A172 (cell line): ENCODE results near the gene PDZD2. TPM values are rescaled to one million over a fixed set of nuclear protein-coding genes. Genes with fewer than 3 reads are reported as not detected.
"Not testable (repeated sequence)": the region's sequence is repeated elsewhere in the genome, so short reads cannot be mapped to it uniquely, and the experiment has no call there.

Experiments
- DNase-seq: peaks from one replicate; pipeline ENCODE4 v3.0.0-alpha.2; 2015; ENCODE audit warnings: low spot score
- total RNA-seq: library from RNA; depleted of rRNA; stranded (reverse); fragments of >200 nt; shearing (Covaris generic); gene quantifications from 2 replicates; pipeline ENCODE4 v1.2.3, GENCODE V29; 2014

The PDZD2 gene
- total RNA-seq, 1 experiment from 2014 or later, result 0.16 TPM

DNA sequence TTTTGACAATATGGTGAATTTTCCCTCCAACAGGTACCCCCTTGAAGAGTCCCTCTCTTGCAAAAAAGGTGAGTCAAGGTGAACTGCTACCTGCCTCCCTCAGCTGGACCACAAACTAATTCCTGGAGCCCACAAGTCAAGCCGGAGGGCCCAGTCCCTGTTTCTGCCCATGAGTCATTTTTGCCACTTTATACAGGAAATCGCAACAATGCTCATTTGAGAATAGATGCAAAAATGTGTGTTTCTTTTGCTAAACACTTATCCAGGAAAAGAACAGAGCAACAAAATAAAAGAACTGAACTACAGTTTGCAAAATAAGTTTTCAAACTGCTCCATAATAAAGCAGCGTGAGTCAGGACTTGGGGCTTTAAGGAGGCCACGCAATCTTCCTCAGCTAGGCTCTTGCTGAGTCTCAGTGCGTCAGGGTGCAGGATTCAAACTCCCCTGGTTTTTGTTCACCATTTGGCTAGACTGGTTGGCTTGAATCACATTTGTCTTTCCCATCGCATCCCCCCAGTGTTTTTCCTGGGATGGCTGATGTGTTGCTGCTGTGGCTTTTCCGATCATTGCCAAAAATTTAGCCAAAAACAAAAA lies 432.5 kb downstream of the PDZD2 start:
- DNase-seq, result no peak

GRCh38 chr5:32072054-32072453 lies 433.1 kb downstream of the PDZD2 start:
- DNase-seq, result no peak

GRCh38 chr5:32074401-32074800 lies 435.5 kb downstream of the PDZD2 start:
- no peak for DNase-seq

- DNase-seq, result peak; percentile 56
These were observed 438.1 kb downstream of the PDZD2 start for GRCh38 chr5:32076699-32077695.

GRCh38 chr5:32078855-32079254 lies 439.9 kb downstream of the PDZD2 start:
- DNase-seq, result not testable (repeated sequence)

DNA sequence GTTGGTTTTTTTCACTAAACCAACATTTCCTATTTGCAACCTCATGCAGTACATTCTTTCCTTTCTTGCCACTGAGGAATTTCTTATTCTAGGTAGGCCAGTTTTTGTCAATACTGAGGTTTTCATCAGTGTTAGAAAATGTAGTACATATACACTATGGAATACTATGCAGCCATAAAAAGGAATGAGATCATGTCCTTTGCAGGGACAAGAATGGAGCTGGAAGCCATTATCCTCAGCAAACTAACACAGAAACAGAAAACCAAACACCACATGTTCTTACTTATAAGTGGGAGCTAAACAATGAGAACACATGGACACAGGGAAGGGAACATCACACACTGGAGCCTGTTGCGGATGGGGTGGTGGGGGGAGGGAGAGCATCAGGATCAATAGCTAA lies 441.6 kb downstream of the PDZD2 start:
- not testable (repeated sequence) for DNase-seq

DNA sequence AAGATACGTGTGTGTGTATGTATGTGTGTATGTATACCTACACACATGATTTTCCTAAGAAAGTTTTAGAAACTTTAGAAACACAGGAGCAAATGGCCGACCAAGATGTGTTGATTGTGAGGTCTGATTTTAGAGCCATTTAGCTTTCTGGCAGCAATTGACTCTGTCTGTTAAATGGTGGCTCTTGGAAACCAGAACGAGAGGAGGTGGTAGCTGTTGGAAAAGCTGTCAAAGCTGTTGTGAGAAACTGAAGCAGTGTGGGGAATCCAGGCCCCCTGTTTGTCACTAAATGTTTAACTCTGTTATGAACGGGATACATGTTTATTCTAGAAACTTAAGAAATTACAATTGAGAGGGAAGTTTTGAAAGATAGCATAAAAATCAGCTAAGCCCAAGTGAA lies 443.8 kb downstream of the PDZD2 start:
- DNase-seq, result no peak

- no peak for DNase-seq
These were observed 445.1 kb downstream of the PDZD2 start for GRCh38 chr5:32083981-32084430.

GRCh38 chr5:32087086-32088082 lies 448.5 kb downstream of the PDZD2 start:
- no peak for DNase-seq

DNA sequence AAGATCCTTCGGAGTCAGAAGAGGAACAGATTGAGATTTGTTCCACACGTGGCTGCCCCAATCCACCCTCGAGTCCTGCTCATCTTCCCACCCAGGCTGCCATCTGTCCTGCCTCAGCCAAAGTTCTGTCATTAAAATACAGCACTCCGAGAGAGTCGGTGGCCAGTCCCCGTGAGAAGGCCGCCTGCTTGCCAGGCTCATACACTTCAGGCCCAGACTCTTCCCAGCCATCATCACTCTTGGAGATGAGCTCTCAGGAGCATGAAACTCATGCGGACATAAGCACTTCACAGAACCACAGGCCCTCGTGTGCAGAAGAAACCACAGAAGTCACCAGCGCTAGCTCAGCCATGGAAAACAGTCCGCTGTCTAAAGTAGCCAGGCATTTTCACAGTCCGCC lies 449.3 kb downstream of the PDZD2 start:
- DNase-seq, result no peak

GRCh38 chr5:32089146-32090000 lies 450.4 kb downstream of the PDZD2 start:
- no peak for DNase-seq

DNA sequence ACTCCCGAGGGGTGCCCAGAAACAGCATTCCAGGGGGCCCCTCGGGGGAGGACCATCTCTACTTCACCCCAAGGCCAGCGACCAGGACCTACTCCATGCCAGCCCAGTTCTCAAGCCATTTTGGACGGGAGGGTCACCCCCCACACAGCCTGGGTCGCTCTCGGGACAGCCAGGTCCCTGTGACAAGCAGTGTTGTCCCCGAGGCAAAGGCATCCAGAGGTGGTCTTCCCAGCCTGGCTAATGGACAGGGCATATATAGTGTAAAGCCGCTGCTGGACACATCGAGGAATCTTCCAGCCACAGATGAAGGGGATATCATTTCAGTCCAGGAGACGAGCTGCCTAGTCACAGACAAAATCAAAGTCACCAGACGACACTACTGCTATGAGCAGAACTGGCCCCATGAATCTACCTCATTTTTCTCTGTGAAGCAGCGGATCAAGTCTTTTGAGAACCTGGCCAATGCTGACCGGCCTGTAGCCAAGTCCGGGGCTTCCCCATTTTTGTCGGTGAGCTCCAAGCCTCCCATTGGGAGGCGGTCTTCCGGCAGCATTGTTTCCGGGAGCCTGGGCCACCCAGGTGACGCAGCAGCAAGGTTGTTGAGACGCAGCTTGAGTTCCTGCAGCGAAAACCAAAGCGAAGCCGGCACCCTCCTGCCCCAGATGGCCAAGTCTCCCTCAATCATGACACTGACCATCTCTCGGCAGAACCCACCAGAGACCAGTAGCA lies 451.3 kb downstream of the PDZD2 start:
- DNase-seq, result no peak

DNA sequence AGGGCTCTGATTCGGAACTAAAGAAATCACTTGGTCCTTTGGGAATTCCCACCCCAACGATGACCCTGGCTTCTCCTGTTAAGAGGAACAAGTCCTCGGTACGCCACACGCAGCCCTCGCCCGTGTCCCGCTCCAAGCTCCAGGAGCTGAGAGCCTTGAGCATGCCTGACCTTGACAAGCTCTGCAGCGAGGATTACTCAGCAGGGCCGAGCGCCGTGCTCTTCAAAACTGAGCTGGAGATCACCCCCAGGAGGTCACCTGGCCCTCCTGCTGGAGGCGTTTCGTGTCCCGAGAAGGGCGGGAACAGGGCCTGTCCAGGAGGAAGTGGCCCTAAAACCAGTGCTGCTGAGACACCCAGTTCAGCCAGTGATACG lies 451.8 kb downstream of the PDZD2 start:
- DNase-seq, result no peak

- DNase-seq, result peak; percentile 72
These were observed 454.2 kb downstream of the PDZD2 start for GRCh38 chr5:32092938-32093812.

DNA sequence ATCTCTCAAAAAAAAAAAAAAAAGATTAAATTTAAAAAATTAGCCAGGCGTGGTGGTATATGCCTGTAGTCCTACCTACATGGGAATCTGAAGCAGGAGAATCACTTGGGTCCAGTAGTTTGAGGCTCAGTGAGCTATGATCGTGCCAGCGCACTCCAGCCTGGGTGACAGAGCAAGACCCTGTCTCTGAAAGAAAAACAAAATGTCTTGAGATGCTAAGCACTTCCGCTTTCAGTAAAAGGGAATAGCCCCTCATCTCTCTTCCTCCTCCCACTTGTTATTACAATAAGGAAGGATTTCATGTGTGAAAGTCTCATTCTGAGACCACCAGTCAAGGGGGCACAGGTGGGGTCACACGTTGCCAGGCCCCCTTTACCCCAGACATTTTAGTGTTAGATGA lies 455.8 kb downstream of the PDZD2 start:
- no peak for DNase-seq

DNA sequence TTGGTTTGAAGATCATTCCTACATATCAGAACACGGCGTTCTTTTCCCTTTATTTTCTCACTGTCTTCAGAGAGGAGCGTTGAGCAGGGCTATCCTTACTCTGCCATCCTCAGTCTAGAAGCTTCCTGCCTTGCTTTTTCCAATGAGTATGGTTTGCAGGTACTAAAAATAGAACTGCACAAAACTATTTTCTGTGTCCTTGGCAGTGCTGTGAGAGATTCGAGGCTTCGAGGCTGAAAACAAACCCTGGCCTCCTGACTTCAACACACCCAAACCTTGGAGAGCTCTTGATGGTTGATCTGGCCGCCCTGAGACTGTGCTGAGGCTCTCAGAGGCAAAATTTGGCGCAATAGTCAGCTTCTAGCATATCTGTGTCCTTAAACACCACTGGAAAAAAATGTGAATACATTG lies 456.3 kb downstream of the PDZD2 start:
- DNase-seq, result no peak

DNA sequence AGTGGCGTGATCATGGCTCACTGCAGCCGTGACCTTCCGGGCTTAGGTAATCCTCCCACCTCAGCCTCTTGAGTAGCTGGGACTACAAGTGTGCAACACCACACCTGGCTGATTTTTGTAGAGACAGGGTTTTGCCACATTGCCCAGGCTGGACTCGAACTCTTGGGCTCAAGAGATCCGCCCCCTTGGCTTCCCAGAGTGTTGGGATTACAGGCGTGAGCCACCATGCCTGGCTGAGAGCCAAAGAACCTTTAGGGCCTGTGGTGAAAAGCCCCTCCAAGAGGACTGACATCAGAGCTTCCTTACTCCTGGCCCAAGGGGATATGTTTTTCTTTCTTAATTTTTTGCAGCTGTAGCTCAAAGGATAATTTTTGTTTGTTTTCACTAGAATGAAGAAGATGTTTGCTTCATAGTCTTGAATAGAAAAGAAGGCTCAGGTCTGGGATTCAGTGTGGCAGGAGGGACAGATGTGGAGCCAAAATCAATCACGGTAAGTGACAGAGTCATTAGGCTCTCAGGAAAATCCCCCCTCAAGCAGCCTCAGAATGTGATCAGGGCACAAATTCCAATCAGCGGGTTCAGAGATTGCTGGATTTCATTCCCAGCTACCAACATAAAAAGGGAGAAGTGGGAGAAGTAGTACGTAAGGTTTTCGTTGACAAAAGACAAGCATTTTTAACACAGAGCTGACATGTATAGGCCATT lies 458.1 kb downstream of the PDZD2 start:
- DNase-seq, result no peak

GRCh38 chr5:32098291-32098690 lies 459.4 kb downstream of the PDZD2 start:
- no peak for DNase-seq
